AG04449 (cell line): ENCODE results near the gene RBM4B.

Source experiments
- CTCF ChIA-PET: fragments of 350-600 bp; formaldehyde crosslinking; extraction: SDS; loops from one replicate; lab custom pipeline; 2021; ENCODE audit warnings: antibody characterized with exemption; lab: Yijun Ruan, JAX
- POLR2A ChIA-PET: fragments of 400-600, 350-600 bp; formaldehyde crosslinking; extraction: SDS; loops from one replicate; lab custom pipeline; 2020; ENCODE audit warnings: antibody characterized with exemption, inconsistent platforms; lab: Yijun Ruan, JAX
- DNase-seq: peaks from one replicate; pipeline ENCODE4 v3.0.0-alpha.2; 2010; ENCODE audit warnings: low read depth, low spot score
- H3K4me3 ChIP-seq: 2 replicates; pipeline ENCODE4 v1.5.1; 2011; ENCODE audit warnings: low read depth, mild to moderate bottlenecking, control low read depth, low read length
- TF ChIP-seq, protein P1 (sequence below): IDR thresholded peaks from one replicate; pipeline ENCODE4 v1.5.1; 2011; ENCODE audit warnings: mild to moderate bottlenecking, moderate library complexity, low read length, control low read depth, inconsistent platforms; ENCODE audit not compliant: insufficient read depth; ENCODE audit errors: missing control alignments

The RBM4B gene

DNA sequence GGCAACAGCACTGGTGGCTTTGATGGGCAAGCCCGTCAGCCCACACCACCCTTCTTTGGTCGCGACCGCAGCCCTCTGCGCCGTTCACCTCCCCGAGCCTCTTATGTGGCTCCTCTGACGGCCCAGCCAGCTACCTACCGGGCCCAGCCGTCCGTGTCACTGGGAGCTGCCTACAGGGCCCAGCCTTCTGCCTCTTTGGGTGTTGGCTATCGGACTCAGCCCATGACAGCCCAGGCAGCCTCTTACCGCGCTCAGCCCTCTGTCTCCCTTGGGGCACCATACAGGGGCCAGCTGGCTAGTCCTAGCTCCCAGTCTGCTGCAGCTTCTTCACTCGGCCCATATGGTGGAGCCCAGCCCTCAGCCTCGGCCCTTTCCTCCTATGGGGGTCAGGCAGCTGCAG, 53.2 kb downstream of the RBM4B start:
- POLR2A ChIA-PET = interaction anchor here (1.0 to 4.1 kb wide), 3 partner anchors 8 to 33 kb away, joined by 3 to 15 read pairs (median 10); partner anchors contain the start of genes RBM14 and RBM4
- CTCF ChIA-PET = no interaction called here
- DNase-seq = no peak
- H3K4me3 ChIP-seq = no peak overlapping the region
- TF ChIP-seq, protein P1, sequence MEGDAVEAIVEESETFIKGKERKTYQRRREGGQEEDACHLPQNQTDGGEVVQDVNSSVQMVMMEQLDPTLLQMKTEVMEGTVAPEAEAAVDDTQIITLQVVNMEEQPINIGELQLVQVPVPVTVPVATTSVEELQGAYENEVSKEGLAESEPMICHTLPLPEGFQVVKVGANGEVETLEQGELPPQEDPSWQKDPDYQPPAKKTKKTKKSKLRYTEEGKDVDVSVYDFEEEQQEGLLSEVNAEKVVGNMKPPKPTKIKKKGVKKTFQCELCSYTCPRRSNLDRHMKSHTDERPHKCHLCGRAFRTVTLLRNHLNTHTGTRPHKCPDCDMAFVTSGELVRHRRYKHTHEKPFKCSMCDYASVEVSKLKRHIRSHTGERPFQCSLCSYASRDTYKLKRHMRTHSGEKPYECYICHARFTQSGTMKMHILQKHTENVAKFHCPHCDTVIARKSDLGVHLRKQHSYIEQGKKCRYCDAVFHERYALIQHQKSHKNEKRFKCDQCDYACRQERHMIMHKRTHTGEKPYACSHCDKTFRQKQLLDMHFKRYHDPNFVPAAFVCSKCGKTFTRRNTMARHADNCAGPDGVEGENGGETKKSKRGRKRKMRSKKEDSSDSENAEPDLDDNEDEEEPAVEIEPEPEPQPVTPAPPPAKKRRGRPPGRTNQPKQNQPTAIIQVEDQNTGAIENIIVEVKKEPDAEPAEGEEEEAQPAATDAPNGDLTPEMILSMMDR = no peak

- DNase-seq = no peak
- CTCF ChIA-PET = interaction anchor here (0.8 to 1.5 kb wide), 3 partner anchors 10 to 263 kb away, joined by 3 to 5 read pairs (median 3); partner anchors contain the start of gene RBM4
- TF ChIP-seq, protein P1 = no peak
- H3K4me3 ChIP-seq = peak overlapping the region; percentile 94
- POLR2A ChIA-PET = interaction anchor here (0.6 to 3.2 kb wide), 5 partner anchors 8 to 52 kb away, joined by 3 to 15 read pairs (median 3); partner anchors contain the start of gene RBM4
Measured at GRCh38 chr11:66619080-66619554, 58.6 kb downstream of the RBM4B start.

GRCh38 chr11:66617155-66617834, 60.4 kb downstream of the RBM4B start:
- H3K4me3 ChIP-seq = peak overlapping the region; percentile 94
- CTCF ChIA-PET = interaction anchor here (0.8 to 1.3 kb wide), 3 partner anchors 15 to 25 kb away, joined by 3 read pairs; partner anchors contain the start of genes CCDC87 and CCS
- TF ChIP-seq, protein P1 = no peak
- DNase-seq = no peak
- POLR2A ChIA-PET = interaction anchor here (0.7 to 3.2 kb wide), 11 partner anchors 8 to 281 kb away, joined by 3 to 37 read pairs (median 7); partner anchors contain the start of genes CCDC87, RBM4, RBM4B and RIN1

GRCh38 chr11:66616379-66617154, 61.1 kb downstream of the RBM4B start, which contains the start of gene RBM14:
RBM14 (plus strand) TSS chr11:66616630; CDS start chr11:66616721, 91 bp downstream.
- peak within 1 kb of the TSS; percentile 94 for H3K4me3 ChIP-seq
- CTCF ChIA-PET = interaction anchor here (1.2 kb wide), 1 partner anchor 16 kb away, joined by 3 read pairs; no protein-coding TSS in a partner anchor
- TF ChIP-seq, protein P1 = no peak
- POLR2A ChIA-PET = interaction anchor here (0.6 to 3.2 kb wide), 18 partner anchors 8 to 1704 kb away, joined by 3 to 37 read pairs (median 6); partner anchors contain the start of genes CCDC87, RBM4, RBM4B and RIN1
- DNase-seq = peak; percentile 93
